CD4-positive, alpha-beta T cell treated with Interleukin-1 beta for 1 hour (primary cell): ENCODE data around the gene EI24.
"Not testable (repeated sequence)": the region's sequence is repeated elsewhere in the genome, so short reads cannot be mapped to it uniquely, and the experiment has no call there.

Experiments used
- DNase-seq, 2 donors: peaks; one replicate each; pipeline ENCODE4 v3.0.0-alpha.2; 2020 to 2022

The EI24 gene

GRCh38 chr11:125568970-125569914, at the start of gene EI24:
EI24 (plus strand) TSS chr11:125569477; CDS start chr11:125572528, 3,051 bp downstream.
- DNase-seq, result peak; percentile 89 to 90

GRCh38 chr11:125519860-125520834, 49.1 kb upstream of the EI24 start:
- DNase-seq, result no peak

GRCh38 chr11:125525303-125525702, 44.0 kb upstream of the EI24 start:
- DNase-seq, result no peak

- no peak for DNase-seq
These were observed 36.6 kb upstream of the EI24 start for GRCh38 chr11:125532668-125533067.

GRCh38 chr11:125535585-125535984, 33.7 kb upstream of the EI24 start:
- no peak for DNase-seq

- DNase-seq, result not testable (repeated sequence)
These were observed 32.4 kb upstream of the EI24 start for GRCh38 chr11:125536834-125537233.

- DNase-seq, result no peak
These were observed 26.6 kb upstream of the EI24 start for GRCh38 chr11:125542709-125543108.

GRCh38 chr11:125550780-125551179, 18.5 kb upstream of the EI24 start:
- DNase-seq, result no peak

GRCh38 chr11:125551835-125552342, 17.4 kb upstream of the EI24 start:
- DNase-seq, result no peak

- DNase-seq, result no peak
These were observed 16.4 kb upstream of the EI24 start for GRCh38 chr11:125552927-125553326.

GRCh38 chr11:125553357-125553756, 15.9 kb upstream of the EI24 start:
- DNase-seq, result no peak

GRCh38 chr11:125554038-125554437, 15.2 kb upstream of the EI24 start:
- no peak for DNase-seq

GRCh38 chr11:125559888-125560287, 9.4 kb upstream of the EI24 start:
- DNase-seq, result no peak

GRCh38 chr11:125561924-125562323, 7.4 kb upstream of the EI24 start:
- no peak for DNase-seq

- DNase-seq, result no peak
These were observed 6.8 kb upstream of the EI24 start for GRCh38 chr11:125562430-125562829.

GRCh38 chr11:125564357-125564756, 4.9 kb upstream of the EI24 start:
- DNase-seq, result no peak

- no peak for DNase-seq
These were observed 3.0 kb upstream of the EI24 start for GRCh38 chr11:125566235-125566634.

GRCh38 chr11:125569915-125570621, 791 bp downstream of the EI24 start:
- peak in 1 of 2 donors; percentile 13 for DNase-seq

- no peak for DNase-seq
These were observed 1.7 kb downstream of the EI24 start for GRCh38 chr11:125570952-125571351.

GRCh38 chr11:125572916-125573315, 3.6 kb downstream of the EI24 start:
- DNase-seq, result no peak

GRCh38 chr11:125577181-125577580, 7.9 kb downstream of the EI24 start:
- DNase-seq, result not testable (repeated sequence)

GRCh38 chr11:125578783-125579182, 9.5 kb downstream of the EI24 start:
- DNase-seq, result no peak
